Neural cell (in vitro differentiated cells): ENCODE data around the gene KDM4C.

Experiments
- CTCF ChIP-seq: fragments of 450-650 bp; IDR thresholded peaks from 2 replicates; pipeline ENCODE4 v1.5.1; 2014; ENCODE audit warnings: antibody characterized with exemption, mild to moderate bottlenecking, moderate library complexity; ENCODE audit not compliant: poor library complexity, severe bottlenecking
- EZH2 ChIP-seq: fragments of 200-600, 300-800 bp; shearing (Covaris generic), sonication (generic); IDR thresholded peaks from 2 replicates; pipeline ENCODE4 v1.6.1; 2014; ENCODE audit warnings: antibody characterized with exemption, low read length, borderline replicate concordance, mild to moderate bottlenecking; ENCODE audit not compliant: insufficient read depth, poor library complexity, severe bottlenecking
- POLR2AphosphoS5 ChIP-seq: IDR thresholded peaks from 2 replicates; pipeline ENCODE4 v1.6.1; 2012
- REST ChIP-seq: IDR thresholded peaks from 2 replicates; pipeline ENCODE4 v1.6.1; 2012; ENCODE audit warnings: borderline replicate concordance

- TF ChIP-seq REST = no peak
- no peak for TF ChIP-seq CTCF
- TF ChIP-seq POLR2AphosphoS5 = no peak
- TF ChIP-seq EZH2 = no peak
Measured at GRCh38 chr9:6771722-6772121, 13.9 kb downstream of the KDM4C start.
